Kidney (tissue), 22 donors: ENCODE results near the gene CHST5. TPM values are rescaled to one million over a fixed set of nuclear protein-coding genes. Genes with fewer than 3 reads are reported as not detected.

Experiments
- DNase-seq, 5 donors: peaks; one replicate each; pipeline ENCODE4 v3.0.0-alpha.2; 2013 to 2020
- FAIRE-seq: peaks from 2 replicates; lab custom pipeline; 2012; peaks lifted over from hg19 to GRCh38; lab: Jason Lieb, UNC
- H3K27ac ChIP-seq, 2 donors: one replicate each; pipeline ENCODE4 v1.7.0; 2013; ENCODE audit warnings: low read depth in 2 of 2, low read length in 2 of 2, inconsistent platforms in 1 of 2
- H3K27me3 ChIP-seq: one replicate; pipeline ENCODE4 v1.7.1; 2013; ENCODE audit warnings: low read length, inconsistent platforms; ENCODE audit not compliant: control insufficient read depth, insufficient read depth
- H3K36me3 ChIP-seq, 3 donors: one replicate each; pipeline versions ENCODE4 v1.7.0 to v1.7.1; 2013; ENCODE audit warnings: low read length in 3 of 3, control low read depth in 1 of 3, inconsistent platforms in 1 of 3; ENCODE audit not compliant: insufficient read depth in 3 of 3, control insufficient read depth in 2 of 3
- H3K4me1 ChIP-seq, 3 donors: one replicate each; pipeline versions ENCODE4 v1.7.0 to v1.7.1; 2013; ENCODE audit warnings: low read length in 3 of 3, inconsistent platforms in 1 of 3, low read depth in 1 of 3; ENCODE audit not compliant: control insufficient read depth in 2 of 3, insufficient read depth in 2 of 3
- H3K4me3 ChIP-seq, 3 donors: one replicate each; pipeline versions ENCODE4 v1.7.0 to v1.8.1; 2013; ENCODE audit warnings: low read length in 3 of 3, control low read depth in 1 of 3, inconsistent platforms in 1 of 3
- H3K9ac ChIP-seq, 3 donors: one replicate each; pipeline versions ENCODE4 v1.7.0 to v1.7.1; 2013; ENCODE audit warnings: low read length in 3 of 3, control low read depth in 1 of 3, inconsistent platforms in 1 of 3
- H3K9me3 ChIP-seq, 3 donors: one replicate each; pipeline versions ENCODE4 v1.7.0 to v1.7.1; 2013; ENCODE audit warnings: low read length in 3 of 3, control low read depth in 1 of 3, inconsistent platforms in 1 of 3; ENCODE audit not compliant: control insufficient read depth in 2 of 3, insufficient read depth in 1 of 3
- intact Hi-C: fragments of 100-400 bp; cut with DNase I; formaldehyde crosslinking; loops from one replicate; pipeline ENCODE4 v1.11.1; 2022
- long read RNA-seq, 10 donors: library from polyadenylated mRNA in 1 of 10; unstranded in 1 of 10; transcript quantifications; one replicate each; pipeline ENCODE4 v2.0.0 and lab custom pipeline, GENCODE V29; 2021 to 2026
- polyA plus RNA-seq: library from polyadenylated mRNA; stranded (reverse); fragments of 350-450 nt; fragmentation: Illumina TruSeq; extraction: RNeasy Lipid Tissue Mini Kit (QIAGEN cat#74804); gene quantifications from one replicate; pipeline ENCODE4 v1.2.3, GENCODE V29; 2014; ENCODE audit warnings: low read depth, low replicate concordance; ENCODE audit not compliant: insufficient read depth
- total RNA-seq: library from RNA; stranded (reverse); fragmentation: NEBNext Ultra II Directional; extraction: Animal tissue kit (Norgen Biotek cat#: 25700); gene quantifications from one replicate; pipeline ENCODE4 v1.2.1, GENCODE V29; 2021
- TF ChIP-seq, protein P1 (sequence below): IDR thresholded peaks from 3 replicates; pipeline ENCODE4 v1.5.1; 2012; ENCODE audit warnings: mild to moderate bottlenecking, moderate library complexity, borderline replicate concordance; ENCODE audit not compliant: insufficient read depth; ENCODE audit errors: extremely low read depth
- donor health status: control.
- donor health status: control.
- donor health status: control.
- donor health status: control.
- donor health status: control.
- donor health status: DM: yes; HTN: yes; CAD: no.
- donor health status: Normal renal cell carcinoma (clear cell type).

The CHST5 gene
- total RNA-seq, result 0.13 TPM
- polyA plus RNA-seq, result 0.28 TPM
- long read RNA-seq, donor 1, result 0 reads
- long read RNA-seq, donor 2, partial matches to known transcripts, result 0 of 1 reads
- long read RNA-seq, donor 2, other reads (novel, unspliced or antisense), result 0 of 1 reads
- long read RNA-seq, donor 3, result 0 reads
- long read RNA-seq, donor 4, result 0 reads
- long read RNA-seq, donor 5, result 0 reads
- long read RNA-seq, donor 6, result 0 reads
- long read RNA-seq, donor 7, result 0 reads
- long read RNA-seq, donor 8, partial matches to known transcripts, result 0 of 1 reads
- long read RNA-seq, donor 8, other reads (novel, unspliced or antisense), result 0 of 1 reads
- long read RNA-seq, donor 9, result 0 reads
- long read RNA-seq, donor 10, result 0 reads

DNA sequence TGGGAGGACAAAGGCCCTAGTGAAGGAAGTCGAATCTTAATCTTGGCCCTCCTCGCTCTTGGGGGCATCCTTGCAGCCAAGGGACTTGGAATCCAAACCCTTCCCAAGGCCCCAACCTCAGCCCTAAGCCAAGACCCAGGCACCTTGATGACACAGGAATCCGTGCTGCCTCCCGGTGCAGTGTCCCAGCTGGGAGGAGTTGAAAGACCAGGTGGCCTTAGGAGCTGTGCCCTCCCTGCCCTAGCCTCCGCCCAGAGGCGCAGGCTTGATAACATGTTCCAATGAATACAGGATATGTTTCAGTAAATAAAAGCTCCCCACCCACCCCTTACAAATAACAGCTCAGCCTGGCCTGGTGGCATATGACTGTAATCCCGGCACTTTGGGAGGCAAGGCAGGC lies at the start of gene CHST5:
CHST5 (minus strand) TSS at position 208 of the 400 bp plus-strand sequence. CDS start 5,724 bp downstream, outside the sequence.
- Histone ChIP-seq H3K36me3 (no peaks in the 10 kb centered on the region), H3K9me3 (no peaks in the 10 kb centered on the region), H3K9ac (no peak within 1 kb of the TSS), H3K4me1 (no peaks in the 10 kb centered on the region), H3K4me3 (no peak within 1 kb of the TSS), H3K27ac (no peak within 1 kb of the TSS), H3K27me3 (no peaks in the 10 kb centered on the region)
- DNase-seq, result no peak
- intact Hi-C loops, result no loop called here
- no peak for FAIRE-seq
- TF ChIP-seq, protein P1, sequence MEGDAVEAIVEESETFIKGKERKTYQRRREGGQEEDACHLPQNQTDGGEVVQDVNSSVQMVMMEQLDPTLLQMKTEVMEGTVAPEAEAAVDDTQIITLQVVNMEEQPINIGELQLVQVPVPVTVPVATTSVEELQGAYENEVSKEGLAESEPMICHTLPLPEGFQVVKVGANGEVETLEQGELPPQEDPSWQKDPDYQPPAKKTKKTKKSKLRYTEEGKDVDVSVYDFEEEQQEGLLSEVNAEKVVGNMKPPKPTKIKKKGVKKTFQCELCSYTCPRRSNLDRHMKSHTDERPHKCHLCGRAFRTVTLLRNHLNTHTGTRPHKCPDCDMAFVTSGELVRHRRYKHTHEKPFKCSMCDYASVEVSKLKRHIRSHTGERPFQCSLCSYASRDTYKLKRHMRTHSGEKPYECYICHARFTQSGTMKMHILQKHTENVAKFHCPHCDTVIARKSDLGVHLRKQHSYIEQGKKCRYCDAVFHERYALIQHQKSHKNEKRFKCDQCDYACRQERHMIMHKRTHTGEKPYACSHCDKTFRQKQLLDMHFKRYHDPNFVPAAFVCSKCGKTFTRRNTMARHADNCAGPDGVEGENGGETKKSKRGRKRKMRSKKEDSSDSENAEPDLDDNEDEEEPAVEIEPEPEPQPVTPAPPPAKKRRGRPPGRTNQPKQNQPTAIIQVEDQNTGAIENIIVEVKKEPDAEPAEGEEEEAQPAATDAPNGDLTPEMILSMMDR, result no peak

DNA sequence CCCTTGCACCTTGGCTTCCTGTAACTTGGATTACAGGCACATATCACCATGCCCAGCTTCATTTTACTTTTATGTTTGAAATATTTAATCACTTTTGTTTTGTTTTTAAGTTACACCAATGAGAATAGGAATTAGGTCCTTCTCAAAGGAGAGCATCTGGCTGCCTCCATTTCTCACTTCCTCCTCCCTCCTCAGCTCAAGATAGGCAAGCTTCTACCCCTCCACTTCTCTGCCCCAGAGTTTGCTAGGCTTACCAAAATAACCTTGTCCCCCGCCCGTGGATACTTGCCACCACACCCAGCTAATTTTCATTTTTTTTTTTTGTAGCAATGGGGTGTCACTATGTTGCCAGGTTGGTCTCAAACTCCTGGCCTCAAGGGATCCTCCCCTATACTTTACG lies 48.2 kb upstream of the CHST5 start:
- H3K4me1 ChIP-seq, result no peaks in the 10 kb centered on the region
- DNase-seq (no peak), FAIRE-seq (no peak)
- TF ChIP-seq, protein P1, result no peak
- intact Hi-C loops, result no loop called here
- H3K36me3 ChIP-seq, result peaks cover 0 to 7% (median 2%) of the 10 kb centered on the region in 3 donors
- no peaks in the 10 kb centered on the region for H3K27me3 ChIP-seq
- no peak overlapping the region for H3K9ac ChIP-seq
- no peaks in the 10 kb centered on the region for H3K9me3 ChIP-seq
- H3K27ac ChIP-seq, result no peak overlapping the region
- no peak overlapping the region for H3K4me3 ChIP-seq

DNA sequence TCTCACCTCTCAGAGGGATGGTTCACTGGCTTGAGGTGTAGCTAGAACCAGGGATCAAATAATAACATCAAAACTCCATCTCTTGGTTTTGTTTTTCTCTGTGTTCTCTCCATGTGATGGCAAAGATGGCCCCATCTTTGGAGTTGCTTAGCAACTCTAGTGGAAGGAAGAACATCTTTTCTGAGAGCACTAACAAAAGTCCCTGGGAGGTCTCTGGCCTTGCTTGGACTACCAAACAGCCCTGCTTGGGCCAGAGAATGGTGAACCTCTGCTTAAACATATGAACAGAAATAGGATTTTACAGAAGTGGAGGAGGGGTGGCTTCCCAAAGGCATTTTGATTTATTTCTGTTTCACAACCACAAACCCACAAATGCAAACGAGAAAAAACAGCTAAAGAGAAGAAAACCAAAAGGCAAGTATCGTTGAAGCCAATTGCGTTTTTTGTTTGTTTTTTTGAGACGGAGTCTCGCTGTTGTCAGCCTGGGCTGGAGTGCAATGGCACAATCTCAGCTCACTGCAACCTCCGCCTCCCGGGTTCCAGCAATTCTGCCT lies 43.5 kb upstream of the CHST5 start:
- Histone ChIP-seq H3K4me1 (no peaks in the 10 kb centered on the region), H3K36me3 (peaks cover 2 to 31% (median 14%) of the 10 kb centered on the region in 3 donors), H3K9me3 (no peaks in the 10 kb centered on the region), H3K27me3 (no peaks in the 10 kb centered on the region), H3K4me3 (no peak overlapping the region), H3K27ac (no peak overlapping the region), H3K9ac (no peak overlapping the region)
- FAIRE-seq (no peak), DNase-seq (no peak)
- intact Hi-C loops, result no loop called here
- TF ChIP-seq, protein P1, result no peak
